ENCODE data around the gene ATP6V0C. TPM values are rescaled to one million over a fixed set of nuclear protein-coding genes. Genes with fewer than 3 reads are reported as not detected.
A peak's percentile ranks its signal among the peaks of the same experiment; 100 is the strongest.

Gene ATP6V0C
- polyA plus RNA-seq, 3 donors = 176 to 310 (median 187) TPM

DNA sequence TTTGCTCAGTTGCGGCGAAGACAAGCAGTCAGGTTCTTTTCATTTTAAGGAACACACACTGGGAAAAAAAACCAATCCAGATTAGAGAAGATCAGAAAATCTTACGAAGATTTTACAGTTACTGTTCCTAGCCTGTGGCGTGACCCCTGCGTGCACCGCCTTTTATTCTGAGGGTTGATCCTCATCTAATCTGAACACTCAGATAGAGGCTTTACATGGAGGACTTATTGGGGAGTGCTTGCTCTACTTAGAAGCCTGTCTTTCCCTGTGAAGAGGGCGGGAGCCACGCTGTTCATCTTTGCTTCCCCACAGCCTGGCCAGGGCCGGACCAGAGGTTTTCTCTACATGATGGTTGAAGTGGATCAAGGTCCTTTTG is 37.4 kb upstream of the ATP6V0C start:
- peaks cover 0 to 10% of the 10 kb centered on the region in 2 donors for H3K9me3 ChIP-seq (replicated peaks in 1 of 2; ENCODE audit: control insufficient read depth in 1 of 2, insufficient read depth in 1 of 2, low read length in 2 of 2)
- peak overlapping the region in 1 of 3 experiments; percentile 73 for H3K4me3 ChIP-seq (replicated peaks in 1 of 3; ENCODE audit: low read depth in 2 of 3, low read length in 3 of 3)
- H3K9me3 Mint-ChIP-seq = peaks cover 0 to 9% (median 0%) of the 10 kb centered on the region in 7 donors
- no peak overlapping the region for H2AFZ ChIP-seq (ENCODE audit: insufficient read depth, low read depth, low read length, poor library complexity, severe bottlenecking)
- H3K27ac ChIP-seq (ENCODE audit: low read depth in 1 of 2, low read length in 2 of 2) = no peak overlapping the region
- peaks cover 37% of the 10 kb centered on the region for H3K4me1 Mint-ChIP-seq
- 80% methylated on average over 1 of the region's 9 CpGs for WGBS (ENCODE audit: insufficient coverage)
- no peak overlapping the region for H3K9ac ChIP-seq (ENCODE audit: insufficient read depth, low read length, poor library complexity, severe bottlenecking)
- peaks cover 1 to 30% of the 10 kb centered on the region in 2 donors for H3K36me3 Mint-ChIP-seq
- peaks cover 66% of the 10 kb centered on the region for H3K79me2 ChIP-seq (ENCODE audit: insufficient read depth, low read length)
- H4K20me1 ChIP-seq (ENCODE audit: insufficient read depth, low read length) = peaks cover 33% of the 10 kb centered on the region
- H3K4me2 ChIP-seq (replicated peaks; ENCODE audit: extremely low read depth, low read length, poor library complexity, severe bottlenecking) = peak overlapping the region; percentile 80
- peaks cover 17 to 23% (median 19%) of the 10 kb centered on the region in 3 donors for H3K27me3 Mint-ChIP-seq (ENCODE audit: low read depth in 3 of 3)
- no peak overlapping the region for H3K27ac Mint-ChIP-seq
- H3K4me1 ChIP-seq (ENCODE audit: control insufficient read depth in 1 of 2, insufficient read depth in 2 of 2, low read length in 2 of 2) = peaks cover 18 to 59% of the 10 kb centered on the region in 2 donors
- DNase-seq = no peak
- intact Hi-C loops (cut with micrococcal nuclease) = loop anchor here in 1 of 2 donors (10.0 kb wide), 1 partner anchor 52 kb away; the partner anchor contains the start of gene CCNF
- H3K36me3 ChIP-seq (replicated peaks in 1 of 2; ENCODE audit: control insufficient read depth in 1 of 2, insufficient read depth in 2 of 2, low read length in 2 of 2) = no peaks in the 10 kb centered on the region
- peaks cover 14 to 18% of the 10 kb centered on the region in 2 donors for H3K27me3 ChIP-seq (ENCODE audit: control insufficient read depth in 2 of 2, insufficient read depth in 2 of 2, low read length in 2 of 2)
- TF ChIP-seq, protein P1, sequence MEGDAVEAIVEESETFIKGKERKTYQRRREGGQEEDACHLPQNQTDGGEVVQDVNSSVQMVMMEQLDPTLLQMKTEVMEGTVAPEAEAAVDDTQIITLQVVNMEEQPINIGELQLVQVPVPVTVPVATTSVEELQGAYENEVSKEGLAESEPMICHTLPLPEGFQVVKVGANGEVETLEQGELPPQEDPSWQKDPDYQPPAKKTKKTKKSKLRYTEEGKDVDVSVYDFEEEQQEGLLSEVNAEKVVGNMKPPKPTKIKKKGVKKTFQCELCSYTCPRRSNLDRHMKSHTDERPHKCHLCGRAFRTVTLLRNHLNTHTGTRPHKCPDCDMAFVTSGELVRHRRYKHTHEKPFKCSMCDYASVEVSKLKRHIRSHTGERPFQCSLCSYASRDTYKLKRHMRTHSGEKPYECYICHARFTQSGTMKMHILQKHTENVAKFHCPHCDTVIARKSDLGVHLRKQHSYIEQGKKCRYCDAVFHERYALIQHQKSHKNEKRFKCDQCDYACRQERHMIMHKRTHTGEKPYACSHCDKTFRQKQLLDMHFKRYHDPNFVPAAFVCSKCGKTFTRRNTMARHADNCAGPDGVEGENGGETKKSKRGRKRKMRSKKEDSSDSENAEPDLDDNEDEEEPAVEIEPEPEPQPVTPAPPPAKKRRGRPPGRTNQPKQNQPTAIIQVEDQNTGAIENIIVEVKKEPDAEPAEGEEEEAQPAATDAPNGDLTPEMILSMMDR (IDR thresholded peaks at IDR 0.05) = no peak
- H3K4me3 Mint-ChIP-seq = peak overlapping the region; percentile 61 to 62

- H3K4me2 ChIP-seq (replicated peaks; ENCODE audit: extremely low read depth, low read length, poor library complexity, severe bottlenecking) = no peak overlapping the region
- peaks cover 18 to 55% of the 10 kb centered on the region in 2 donors for H3K4me1 ChIP-seq (ENCODE audit: control insufficient read depth in 1 of 2, insufficient read depth in 2 of 2, low read length in 2 of 2)
- intact Hi-C loops (cut with micrococcal nuclease) = loop anchor here in 1 of 2 donors (10.0 kb wide), 1 partner anchor 52 kb away; the partner anchor contains the start of gene CCNF
- no peak overlapping the region for H3K4me3 ChIP-seq (replicated peaks in 1 of 3; ENCODE audit: low read depth in 2 of 3, low read length in 3 of 3)
- TF ChIP-seq, protein P1 (IDR thresholded peaks at IDR 0.05) = no peak
- Mint-ChIP-seq H3K27ac (peak overlapping the region in 1 of 7 donors; percentile 42), H3K4me1 (peaks cover 37% of the 10 kb centered on the region), H3K36me3 (peaks cover 5 to 33% of the 10 kb centered on the region in 2 donors), H3K9me3 (peaks cover 0 to 9% (median 0%) of the 10 kb centered on the region in 7 donors), H3K4me3 (no peak overlapping the region), H3K27me3 (ENCODE audit: low read depth in 3 of 3) (peaks cover 17 to 19% (median 19%) of the 10 kb centered on the region in 3 donors)
- H3K27me3 ChIP-seq (ENCODE audit: control insufficient read depth in 2 of 2, insufficient read depth in 2 of 2, low read length in 2 of 2) = peaks cover 12 to 17% of the 10 kb centered on the region in 2 donors
- peaks cover 29% of the 10 kb centered on the region for H4K20me1 ChIP-seq (ENCODE audit: insufficient read depth, low read length)
- H3K79me2 ChIP-seq (ENCODE audit: insufficient read depth, low read length) = peaks cover 69% of the 10 kb centered on the region
- H3K9ac ChIP-seq (ENCODE audit: insufficient read depth, low read length, poor library complexity, severe bottlenecking) = no peak overlapping the region
- 83% methylated on average over 2 of the region's 3 CpGs for WGBS (ENCODE audit: insufficient coverage)
- no peaks in the 10 kb centered on the region for H3K36me3 ChIP-seq (replicated peaks in 1 of 2; ENCODE audit: control insufficient read depth in 1 of 2, insufficient read depth in 2 of 2, low read length in 2 of 2)
- no peak overlapping the region for H3K27ac ChIP-seq (ENCODE audit: low read depth in 1 of 2, low read length in 2 of 2)
- no peak overlapping the region for H2AFZ ChIP-seq (ENCODE audit: insufficient read depth, low read depth, low read length, poor library complexity, severe bottlenecking)
- peaks cover 0 to 10% of the 10 kb centered on the region in 2 donors for H3K9me3 ChIP-seq (replicated peaks in 1 of 2; ENCODE audit: control insufficient read depth in 1 of 2, insufficient read depth in 1 of 2, low read length in 2 of 2)
- no peak for DNase-seq
These were observed 37.0 kb upstream of the ATP6V0C start for GRCh38 chr16:2476741-2477140.

Measured in CD14-positive monocyte (primary cell).